Body of pancreas (tissue), 4 donors: ENCODE data around the gene MGAT5. TPM values are rescaled to one million over a fixed set of nuclear protein-coding genes. Genes with fewer than 3 reads are reported as not detected.
A peak's percentile ranks its signal among the peaks of the same experiment; 100 is the strongest.

ENCODE experiments used
- ATAC-seq: fragments of 150-250 bp; one replicate; pipeline ENCODE4 v1.9.1; 2016
- DNase-seq, 4 donors: peaks; one replicate each; pipeline ENCODE4 v3.0.0-alpha.2; 2019
- H3K27ac ChIP-seq, 4 donors: fragments of 200-600 bp; sonication (generic); 1 replicate in 3 of 4; 2 replicates in 1 of 4; pipeline versions ENCODE4 v1.5.1 to v1.6.1; 2016 to 2019; ENCODE audit warnings: mild to moderate bottlenecking in 1 of 4, mixed read lengths in 1 of 4, moderate library complexity in 1 of 4
- H3K27me3 ChIP-seq, 2 donors: fragments of 200-600 bp; sonication (generic); one replicate each; pipeline ENCODE4 v1.6.0; 2016; ENCODE audit warnings: mild to moderate bottlenecking in 1 of 2
- H3K36me3 ChIP-seq, 2 donors: fragments of 200-600 bp; sonication (generic); replicated peaks in 1 of 2; 2 replicates each; pipeline ENCODE4 v1.5.1; 2016; ENCODE audit warnings: low read depth in 2 of 2; ENCODE audit not compliant: insufficient read depth in 1 of 2
- H3K4me1 ChIP-seq: fragments of 200-600 bp; sonication (generic); one replicate; pipeline ENCODE4 v1.6.0; 2016
- H3K4me3 ChIP-seq, 2 donors: fragments of 200-600 bp; sonication (generic); 1 replicate in 1 of 2; 2 replicates in 1 of 2; pipeline ENCODE4 v1.5.1; 2016 to 2019
- H3K9me3 ChIP-seq, 3 donors: fragments of 200-600 bp; sonication (generic); 1 replicate in 2 of 3; 2 replicates in 1 of 3; pipeline ENCODE4 v1.5.1; 2016
- POLR2A ChIP-seq, 3 donors: fragments of 450-650 bp; IDR thresholded peaks; one replicate each; pipeline ENCODE4 v1.6.1; 2016; ENCODE audit warnings: antibody characterized with exemption in 3 of 3, mild to moderate bottlenecking in 2 of 3
- WGBS, 2 donors: methylation state at CpG; one replicate each; pipeline ENCODE4 v1.1.5; 2017; 5-methylcytosine and 5-hydroxymethylcytosine counted together
- intact Hi-C: fragments of 100-400 bp; cut with DNase I; formaldehyde crosslinking; loops from one replicate; pipeline ENCODE4 v1.15.1; 2023
- total RNA-seq, 2 donors: library from RNA; depleted of rRNA; stranded (reverse); fragments of >200 nt; gene quantifications; one replicate each; pipeline ENCODE4 v1.1.0, GENCODE V29; 2016
- TF ChIP-seq, protein P1 (sequence below), 7 experiments: fragments of 450-650 bp in 4 of 7; fragments of 200-600 bp in 3 of 7; sonication (generic) in 3 of 7; IDR thresholded peaks; one replicate each; pipeline ENCODE4 v1.5.1; 2016 to 2019; ENCODE audit warnings: antibody characterized with exemption in 7 of 7

The MGAT5 gene
- total RNA-seq, 2 donors from 2014 or later, result 15.8 to 16.3 TPM

DNA sequence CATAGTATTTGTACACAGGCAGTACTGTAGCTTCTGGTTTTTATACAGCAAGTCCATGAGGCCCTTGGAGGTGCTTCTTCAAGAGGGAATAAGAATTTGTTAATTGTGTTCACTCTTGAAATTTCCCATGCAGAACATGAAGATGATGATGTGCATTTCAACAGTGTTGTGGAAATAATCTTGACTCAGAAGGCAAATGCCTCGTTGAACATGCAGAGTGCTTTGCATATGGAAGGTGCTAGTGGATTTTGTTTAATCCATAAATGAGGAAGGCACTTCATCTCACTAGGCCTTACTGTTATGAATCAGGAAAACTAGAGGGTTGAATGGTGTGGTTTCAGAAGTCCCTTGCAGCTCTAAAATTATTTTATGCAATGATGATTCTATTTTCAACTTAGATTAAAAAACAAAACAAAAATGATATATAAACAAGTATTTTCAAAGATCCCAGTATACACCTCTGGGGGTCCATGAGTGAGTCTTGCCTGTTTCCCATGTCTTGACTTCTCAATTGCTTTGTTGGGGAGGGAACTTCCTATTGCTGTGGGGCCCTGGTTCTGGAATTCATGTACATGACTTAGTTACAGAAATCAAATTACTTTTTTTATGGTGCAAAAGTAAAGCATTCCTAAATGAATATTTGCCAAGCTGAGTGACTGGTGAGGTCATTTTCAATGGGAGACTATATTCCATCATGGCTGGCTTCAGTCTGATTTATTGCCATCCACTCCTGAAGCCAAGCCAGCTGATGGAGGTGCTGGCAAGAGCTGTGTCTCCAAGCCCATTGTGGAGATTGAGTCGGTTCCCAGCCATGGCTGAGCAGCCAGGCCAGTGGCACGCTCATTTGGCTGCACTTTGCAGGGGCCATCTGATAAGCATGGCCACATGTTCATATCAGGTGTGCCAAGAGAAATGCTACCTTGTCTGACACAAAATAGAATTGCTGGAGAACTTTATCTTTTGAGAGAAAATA, 56.5 kb downstream of the MGAT5 start:
- Histone ChIP-seq H3K9me3 (no peaks in the 10 kb centered on the region), H3K27ac (peak overlapping the region in 1 of 4 donors; percentile 37), H3K36me3 (no peaks in the 10 kb centered on the region), H3K27me3 (no peaks in the 10 kb centered on the region), H3K4me3 (no peak overlapping the region), H3K4me1 (peaks cover 26% of the 10 kb centered on the region)
- intact Hi-C loops, result no loop called here
- 44 to 50% methylated on average over 3 of the region's 3 CpGs for WGBS, 2 donors
- no peak for TF ChIP-seq POLR2A (IDR thresholded peaks at IDR 0.05)
- TF ChIP-seq, protein P1, sequence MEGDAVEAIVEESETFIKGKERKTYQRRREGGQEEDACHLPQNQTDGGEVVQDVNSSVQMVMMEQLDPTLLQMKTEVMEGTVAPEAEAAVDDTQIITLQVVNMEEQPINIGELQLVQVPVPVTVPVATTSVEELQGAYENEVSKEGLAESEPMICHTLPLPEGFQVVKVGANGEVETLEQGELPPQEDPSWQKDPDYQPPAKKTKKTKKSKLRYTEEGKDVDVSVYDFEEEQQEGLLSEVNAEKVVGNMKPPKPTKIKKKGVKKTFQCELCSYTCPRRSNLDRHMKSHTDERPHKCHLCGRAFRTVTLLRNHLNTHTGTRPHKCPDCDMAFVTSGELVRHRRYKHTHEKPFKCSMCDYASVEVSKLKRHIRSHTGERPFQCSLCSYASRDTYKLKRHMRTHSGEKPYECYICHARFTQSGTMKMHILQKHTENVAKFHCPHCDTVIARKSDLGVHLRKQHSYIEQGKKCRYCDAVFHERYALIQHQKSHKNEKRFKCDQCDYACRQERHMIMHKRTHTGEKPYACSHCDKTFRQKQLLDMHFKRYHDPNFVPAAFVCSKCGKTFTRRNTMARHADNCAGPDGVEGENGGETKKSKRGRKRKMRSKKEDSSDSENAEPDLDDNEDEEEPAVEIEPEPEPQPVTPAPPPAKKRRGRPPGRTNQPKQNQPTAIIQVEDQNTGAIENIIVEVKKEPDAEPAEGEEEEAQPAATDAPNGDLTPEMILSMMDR (IDR thresholded peaks at IDR 0.05), result no peak
- peak; percentile 83 for ATAC-seq
- peak; percentile 54 to 66 (median 62) for DNase-seq

DNA sequence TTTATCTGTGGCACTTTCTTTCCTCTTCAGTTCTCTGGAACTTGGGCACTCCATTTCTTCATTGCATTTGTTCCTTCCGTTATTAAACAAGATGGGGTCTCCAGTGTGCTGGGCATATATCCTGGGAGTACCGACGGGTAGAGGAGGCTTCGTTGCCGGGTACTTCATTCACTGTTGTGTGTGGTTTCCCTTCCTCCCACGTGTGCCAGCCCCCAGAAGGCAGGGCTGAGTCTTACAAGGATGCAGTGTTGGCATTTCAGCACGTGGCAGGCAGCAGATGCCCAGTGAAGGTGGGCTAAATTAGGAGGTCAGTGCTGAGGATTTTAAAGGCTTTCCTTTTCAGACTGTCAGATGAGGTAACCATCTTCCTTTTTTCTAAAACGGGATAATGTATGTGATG, 58.6 kb downstream of the MGAT5 start:
- Histone ChIP-seq H3K4me1 (peaks cover 22% of the 10 kb centered on the region), H3K9me3 (no peaks in the 10 kb centered on the region), H3K27me3 (no peaks in the 10 kb centered on the region), H3K36me3 (no peaks in the 10 kb centered on the region), H3K4me3 (no peak overlapping the region), H3K27ac (no peak overlapping the region)
- TF ChIP-seq, protein P1 (IDR thresholded peaks at IDR 0.05), result no peak
- TF ChIP-seq POLR2A (IDR thresholded peaks at IDR 0.05), result no peak
- intact Hi-C loops, result no loop called here
- DNase-seq, result no peak
- 75 to 85% methylated on average over 8 of the region's 8 CpGs for WGBS, 2 donors
- no peak for ATAC-seq

DNA sequence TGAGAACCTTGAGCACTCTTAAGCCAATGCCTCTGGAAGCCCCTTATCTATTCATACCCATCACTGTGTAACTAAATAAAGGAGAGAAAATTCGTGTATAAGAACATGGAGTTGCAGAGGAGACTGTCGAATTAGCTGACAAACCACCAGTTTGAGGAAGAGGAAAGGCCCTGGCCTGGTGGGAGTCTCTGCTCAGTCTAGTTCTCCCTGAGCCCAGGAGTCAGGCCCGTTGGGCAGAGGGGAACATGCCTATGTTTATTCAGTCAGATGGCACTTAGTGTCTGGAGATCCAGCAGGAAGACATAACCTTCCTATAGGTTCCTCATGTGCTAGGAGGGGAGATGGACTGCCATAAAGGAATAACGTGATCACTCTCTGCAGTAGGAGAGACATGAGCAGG, 60.3 kb downstream of the MGAT5 start:
- 52 to 69% methylated on average over 4 of the region's 4 CpGs for WGBS, 2 donors
- ATAC-seq, result no peak
- peaks cover 18% of the 10 kb centered on the region for H3K4me1 ChIP-seq
- no peaks in the 10 kb centered on the region for H3K27me3 ChIP-seq
- no peak for DNase-seq
- TF ChIP-seq POLR2A (IDR thresholded peaks at IDR 0.05), result no peak
- TF ChIP-seq, protein P1 (IDR thresholded peaks at IDR 0.05), result no peak
- no peak overlapping the region for H3K27ac ChIP-seq
- no peaks in the 10 kb centered on the region for H3K9me3 ChIP-seq
- no peaks in the 10 kb centered on the region for H3K36me3 ChIP-seq
- H3K4me3 ChIP-seq, result no peak overlapping the region
- intact Hi-C loops, result no loop called here

DNA sequence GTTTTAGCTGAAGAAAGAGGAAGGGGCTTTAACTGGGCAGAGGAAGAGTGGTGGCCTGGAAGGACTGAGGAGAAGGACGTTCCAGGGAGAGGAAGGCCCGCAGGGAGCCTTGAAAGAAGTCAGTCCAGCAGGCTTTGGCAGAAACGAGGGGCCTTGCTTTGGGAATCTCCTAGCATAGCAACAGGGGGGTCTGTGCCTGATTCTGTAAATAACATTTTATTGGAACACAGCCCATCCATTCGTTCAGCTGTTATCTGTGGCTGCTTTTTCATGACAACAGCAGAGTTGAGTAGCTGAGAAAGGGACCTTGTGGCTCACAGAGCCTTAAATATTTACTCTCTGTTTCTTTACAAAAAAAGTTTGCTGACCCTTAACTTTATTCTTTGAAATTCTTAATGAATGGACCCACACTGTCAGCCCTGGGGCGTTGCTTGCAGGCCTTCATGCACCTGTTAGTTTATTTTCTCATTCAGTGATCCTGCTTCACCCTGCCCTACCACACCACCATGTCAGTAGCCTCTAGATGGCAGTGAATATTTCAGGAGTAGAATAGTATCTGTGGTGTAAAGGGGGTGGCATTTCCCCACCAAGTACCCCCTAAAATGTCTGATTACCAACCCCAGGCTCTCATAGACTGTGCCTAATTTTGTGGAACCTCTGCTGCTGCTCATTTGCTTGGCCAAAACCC, 61.0 kb downstream of the MGAT5 start:
- no peak overlapping the region for H3K4me3 ChIP-seq
- H3K27me3 ChIP-seq, result no peaks in the 10 kb centered on the region
- intact Hi-C loops, result no loop called here
- H3K9me3 ChIP-seq, result no peaks in the 10 kb centered on the region
- no peaks in the 10 kb centered on the region for H3K36me3 ChIP-seq
- 35% methylated on average over 5 of the region's 5 CpGs for WGBS, 2 donors
- no peak for DNase-seq
- no peak overlapping the region for H3K27ac ChIP-seq
- TF ChIP-seq POLR2A (IDR thresholded peaks at IDR 0.05), result no peak
- TF ChIP-seq, protein P1 (IDR thresholded peaks at IDR 0.05), result no peak
- ATAC-seq, result no peak
- H3K4me1 ChIP-seq, result peaks cover 18% of the 10 kb centered on the region
